ENCODE data around the gene IGF2BP3.

DNA sequence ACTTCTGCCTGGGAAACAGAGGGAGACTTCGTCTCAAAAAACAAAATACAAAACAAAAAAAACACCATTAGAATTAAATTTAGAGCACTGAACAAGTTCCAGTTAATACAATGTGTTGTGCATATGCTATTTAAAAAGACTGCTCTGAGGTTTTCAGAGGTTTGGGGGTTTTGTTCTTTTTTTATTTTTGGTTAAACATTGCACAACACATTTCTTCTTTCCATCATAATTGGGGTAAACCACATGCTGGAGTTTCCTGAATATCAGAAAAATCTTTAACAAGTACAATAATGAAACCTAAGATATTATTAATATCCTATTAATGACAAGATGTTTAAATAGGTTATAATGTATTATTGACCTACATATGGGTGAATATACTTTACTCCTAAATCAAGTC is 26.3 kb downstream of the IGF2BP3 start:
- TF ChIP-seq EZH2 (IDR thresholded peaks at IDR 0.05; ENCODE audit: low read depth) (no peak), CTCF (conservative IDR thresholded peaks at IDR 0.05) (no peak)

Data from PC-9 (cell line).